Right lung (tissue), 5 donors: ENCODE data around the gene ZFYVE27. TPM values are rescaled to one million over a fixed set of nuclear protein-coding genes. Genes with fewer than 3 reads are reported as not detected.

ENCODE experiments used
- DNase-seq, 2 donors: peaks; one replicate each; pipeline ENCODE4 v3.0.0-alpha.2; 2013
- polyA plus RNA-seq, 5 donors: library from polyadenylated mRNA; unstranded; fragments of 120-200 nt; gene quantifications; one replicate each; pipeline versions ENCODE4 v1.2.1 to v1.2.3, GENCODE V29; 2013; ENCODE audit warnings: inconsistent platforms in 1 of 5, low replicate concordance in 1 of 5; ENCODE audit not compliant: insufficient read length in 5 of 5, insufficient read depth in 1 of 5

The ZFYVE27 gene
- polyA plus RNA-seq, 5 donors, result 22.3 to 34.6 (median 28.3) TPM

GRCh38 chr10:97713826-97714400 lies 23.0 kb upstream of the ZFYVE27 start:
- peak; percentile 82 to 85 for DNase-seq

GRCh38 chr10:97714401-97715258 lies 22.3 kb upstream of the ZFYVE27 start:
- DNase-seq, result peak; percentile 60 to 64

- DNase-seq, result no peak
Observed at GRCh38 chr10:97715259-97715874, 21.6 kb upstream of the ZFYVE27 start.

- DNase-seq, result no peak
Observed at GRCh38 chr10:97717627-97718026, 19.3 kb upstream of the ZFYVE27 start.

GRCh38 chr10:97718178-97718577 lies 18.8 kb upstream of the ZFYVE27 start:
- no peak for DNase-seq

- peak in 1 of 2 donors; percentile 39 for DNase-seq
Observed at GRCh38 chr10:97718659-97719142, 18.2 kb upstream of the ZFYVE27 start.

GRCh38 chr10:97719602-97720001 lies 17.3 kb upstream of the ZFYVE27 start:
- DNase-seq, result no peak

- no peak for DNase-seq
Observed at GRCh38 chr10:97721871-97722780, 14.8 kb upstream of the ZFYVE27 start.

- DNase-seq, result no peak
Observed at GRCh38 chr10:97723001-97723400, 13.9 kb upstream of the ZFYVE27 start.

GRCh38 chr10:97724341-97724941 lies 12.5 kb upstream of the ZFYVE27 start:
- DNase-seq, result no peak

GRCh38 chr10:97726636-97727178 lies 10.2 kb upstream of the ZFYVE27 start:
- peak; percentile 60 for DNase-seq

GRCh38 chr10:97729014-97729413 lies 7.9 kb upstream of the ZFYVE27 start:
- no peak for DNase-seq

GRCh38 chr10:97731346-97732051 lies 5.4 kb upstream of the ZFYVE27 start:
- DNase-seq, result peak; percentile 52 to 71

- DNase-seq, result no peak
Observed at GRCh38 chr10:97732052-97732359, 4.9 kb upstream of the ZFYVE27 start.

GRCh38 chr10:97733256-97733655 lies 3.7 kb upstream of the ZFYVE27 start:
- no peak for DNase-seq

GRCh38 chr10:97734021-97734420 lies 2.9 kb upstream of the ZFYVE27 start:
- DNase-seq, result no peak

GRCh38 chr10:97736403-97736901 lies 476 bp upstream of the ZFYVE27 start:
- DNase-seq, result no peak

- DNase-seq, result no peak
Observed at GRCh38 chr10:97737770-97738265, 890 bp downstream of the ZFYVE27 start.

- no peak for DNase-seq
Observed at GRCh38 chr10:97738616-97739015, 1.7 kb downstream of the ZFYVE27 start.

GRCh38 chr10:97740613-97741012 lies 3.7 kb downstream of the ZFYVE27 start:
- DNase-seq, result no peak
